Choroid plexus epithelial cell (primary cell): Measurements from ENCODE around the gene SFXN5.
"Not testable (repeated sequence)": the region's sequence is repeated elsewhere in the genome, so short reads cannot be mapped to it uniquely, and the experiment has no call there.

ENCODE experiments used
- DNase-seq: peaks from one replicate; pipeline ENCODE4 v3.0.0-alpha.2; 2010; ENCODE audit warnings: low read depth
- H3K4me3 ChIP-seq: 2 replicates; pipeline ENCODE4 v1.5.1; 2011; ENCODE audit warnings: low read depth, mild to moderate bottlenecking, control low read depth, low read length, moderate library complexity
- CTCF ChIP-seq: conservative IDR thresholded peaks from 2 replicates; pipeline ENCODE4 v1.5.1; 2011; ENCODE audit warnings: low read depth, mild to moderate bottlenecking, control low read depth, inconsistent platforms, low read length, moderate library complexity

The SFXN5 gene

GRCh38 chr2:73095910-73096309 lies 24.4 kb upstream of the SFXN5 start:
- DNase-seq: no peak
- no peak for TF ChIP-seq CTCF
- H3K4me3 ChIP-seq: no peak overlapping the region

- not testable (repeated sequence) for H3K4me3 ChIP-seq, DNase-seq
Measured at GRCh38 chr2:73093601-73094218, 22.2 kb upstream of the SFXN5 start.

GRCh38 chr2:73092146-73092783 lies 20.8 kb upstream of the SFXN5 start:
- no peak overlapping the region for H3K4me3 ChIP-seq
- no peak for TF ChIP-seq CTCF
- no peak for DNase-seq

GRCh38 chr2:73091696-73092095 lies 20.2 kb upstream of the SFXN5 start:
- TF ChIP-seq CTCF: no peak
- no peak for DNase-seq
- H3K4me3 ChIP-seq: no peak overlapping the region

GRCh38 chr2:73091164-73091563 lies 19.7 kb upstream of the SFXN5 start:
- H3K4me3 ChIP-seq: no peak overlapping the region
- DNase-seq: no peak
- TF ChIP-seq CTCF: no peak

GRCh38 chr2:73089270-73090030 lies 17.9 kb upstream of the SFXN5 start:
- peak; percentile 99 for DNase-seq
- TF ChIP-seq CTCF: no peak
- no peak overlapping the region for H3K4me3 ChIP-seq

- H3K4me3 ChIP-seq: no peak overlapping the region
- DNase-seq: no peak
- TF ChIP-seq CTCF: no peak
Measured at GRCh38 chr2:73088703-73089102, 17.2 kb upstream of the SFXN5 start.
